ENCODE results near the gene CRACR2A. TPM values are rescaled to one million over a fixed set of nuclear protein-coding genes. Genes with fewer than 3 reads are reported as not detected.

Gene CRACR2A
- polyA plus RNA-seq, 3 donors = 2.8 to 10.7 (median 5.8) TPM

- Histone ChIP-seq H3K4me3 (replicated peaks in 1 of 3; ENCODE audit: low read depth in 2 of 3, low read length in 3 of 3) (no peak overlapping the region), H4K20me1 (ENCODE audit: insufficient read depth, low read length) (no peaks in the 10 kb centered on the region), H3K79me2 (ENCODE audit: insufficient read depth, low read length) (no peaks in the 10 kb centered on the region), H2AFZ (ENCODE audit: insufficient read depth, low read depth, low read length, poor library complexity, severe bottlenecking) (no peak overlapping the region), H3K27ac (ENCODE audit: low read depth in 1 of 2, low read length in 2 of 2) (no peak overlapping the region), H3K27me3 (ENCODE audit: control insufficient read depth in 2 of 2, insufficient read depth in 2 of 2, low read length in 2 of 2) (no peaks in the 10 kb centered on the region), H3K4me2 (replicated peaks; ENCODE audit: extremely low read depth, low read length, poor library complexity, severe bottlenecking) (no peak overlapping the region), H3K9me3 (replicated peaks in 1 of 2; ENCODE audit: control insufficient read depth in 1 of 2, insufficient read depth in 1 of 2, low read length in 2 of 2) (no peaks in the 10 kb centered on the region), H3K9ac (ENCODE audit: insufficient read depth, low read length, poor library complexity, severe bottlenecking) (no peak overlapping the region), H3K4me1 (ENCODE audit: control insufficient read depth in 1 of 2, insufficient read depth in 2 of 2, low read length in 2 of 2) (no peaks in the 10 kb centered on the region), H3K36me3 (replicated peaks in 1 of 2; ENCODE audit: control insufficient read depth in 1 of 2, insufficient read depth in 2 of 2, low read length in 2 of 2) (no peaks in the 10 kb centered on the region)
- 89% methylated on average over 9 of the region's 9 CpGs for WGBS (ENCODE audit: insufficient coverage)
- Mint-ChIP-seq H3K27ac (no peak overlapping the region), H3K9me3 (peaks cover 0 to 4% (median 0%) of the 10 kb centered on the region in 7 donors), H3K4me3 (no peak overlapping the region), H3K36me3 (no peaks in the 10 kb centered on the region), H3K27me3 (ENCODE audit: low read depth in 3 of 3) (peaks cover 10 to 20% (median 16%) of the 10 kb centered on the region in 3 donors), H3K4me1 (no peaks in the 10 kb centered on the region)
- intact Hi-C loops (cut with micrococcal nuclease) = no loop called here
- TF ChIP-seq CTCF (IDR thresholded peaks at IDR 0.05) = no peak
- DNase-seq = no peak
Measured at GRCh38 chr12:3568695-3569094, 184.2 kb downstream of the CRACR2A start.

- H3K27ac ChIP-seq (ENCODE audit: low read depth in 1 of 2, low read length in 2 of 2) = no peak overlapping the region
- H3K4me2 ChIP-seq (replicated peaks; ENCODE audit: extremely low read depth, low read length, poor library complexity, severe bottlenecking) = no peak overlapping the region
- no peaks in the 10 kb centered on the region for H3K4me1 ChIP-seq (ENCODE audit: control insufficient read depth in 1 of 2, insufficient read depth in 2 of 2, low read length in 2 of 2)
- no peak for DNase-seq
- peaks cover 9 to 13% (median 10%) of the 10 kb centered on the region in 3 donors for H3K27me3 Mint-ChIP-seq (ENCODE audit: low read depth in 3 of 3)
- intact Hi-C loops (cut with micrococcal nuclease) = no loop called here
- H3K9me3 Mint-ChIP-seq = peaks cover 0 to 3% (median 2%) of the 10 kb centered on the region in 7 donors
- no peaks in the 10 kb centered on the region for H4K20me1 ChIP-seq (ENCODE audit: insufficient read depth, low read length)
- no peak overlapping the region for H3K9ac ChIP-seq (ENCODE audit: insufficient read depth, low read length, poor library complexity, severe bottlenecking)
- H3K36me3 ChIP-seq (replicated peaks in 1 of 2; ENCODE audit: control insufficient read depth in 1 of 2, insufficient read depth in 2 of 2, low read length in 2 of 2) = no peaks in the 10 kb centered on the region
- peak overlapping the region in 1 of 7 donors; percentile 74 for H3K27ac Mint-ChIP-seq
- no peak overlapping the region for H2AFZ ChIP-seq (ENCODE audit: insufficient read depth, low read depth, low read length, poor library complexity, severe bottlenecking)
- no CpG with 5 or more reads among the region's 1 CpG for WGBS (ENCODE audit: insufficient coverage)
- H3K36me3 Mint-ChIP-seq = no peaks in the 10 kb centered on the region
- no peaks in the 10 kb centered on the region for H3K4me1 Mint-ChIP-seq
- no peak overlapping the region for H3K4me3 ChIP-seq (replicated peaks in 1 of 3; ENCODE audit: low read depth in 2 of 3, low read length in 3 of 3)
- H3K9me3 ChIP-seq (replicated peaks in 1 of 2; ENCODE audit: control insufficient read depth in 1 of 2, insufficient read depth in 1 of 2, low read length in 2 of 2) = no peaks in the 10 kb centered on the region
- TF ChIP-seq CTCF (IDR thresholded peaks at IDR 0.05) = no peak
- no peaks in the 10 kb centered on the region for H3K79me2 ChIP-seq (ENCODE audit: insufficient read depth, low read length)
- H3K4me3 Mint-ChIP-seq = no peak overlapping the region
- no peaks in the 10 kb centered on the region for H3K27me3 ChIP-seq (ENCODE audit: control insufficient read depth in 2 of 2, insufficient read depth in 2 of 2, low read length in 2 of 2)
Measured at GRCh38 chr12:3565985-3566384, 186.9 kb downstream of the CRACR2A start.

Small RNA genes within 50 kb of the gene (small RNA-seq; reads per million reads assigned to genes)
- not detected for gene RNU6-174P (ENCODE audit: insufficient read length, low read depth)

Other genes with a start within 250 kb of the CRACR2A start
- 1 to 10 TPM; 3.2 to 6.2 (median 5.4) TPM for gene PARP11, start 120.3 kb upstream of the CRACR2A start, polyA plus RNA-seq

Measured in CD14-positive monocyte (primary cell).